GM21717 (cell line): Measurements from ENCODE around the gene GHITM.
"Not testable (repeated sequence)": the region's sequence is repeated elsewhere in the genome, so short reads cannot be mapped to it uniquely, and the experiment has no call there.

Experiments used
- ATAC-seq: cut with Tn5 transposase; IDR thresholded peaks from one replicate; pipeline ENCODE4 v1.9.1; 2021; ENCODE audit warnings: mild to moderate bottlenecking, moderate library complexity; ENCODE audit not compliant: unreplicated experiment

GHITM gene

DNA sequence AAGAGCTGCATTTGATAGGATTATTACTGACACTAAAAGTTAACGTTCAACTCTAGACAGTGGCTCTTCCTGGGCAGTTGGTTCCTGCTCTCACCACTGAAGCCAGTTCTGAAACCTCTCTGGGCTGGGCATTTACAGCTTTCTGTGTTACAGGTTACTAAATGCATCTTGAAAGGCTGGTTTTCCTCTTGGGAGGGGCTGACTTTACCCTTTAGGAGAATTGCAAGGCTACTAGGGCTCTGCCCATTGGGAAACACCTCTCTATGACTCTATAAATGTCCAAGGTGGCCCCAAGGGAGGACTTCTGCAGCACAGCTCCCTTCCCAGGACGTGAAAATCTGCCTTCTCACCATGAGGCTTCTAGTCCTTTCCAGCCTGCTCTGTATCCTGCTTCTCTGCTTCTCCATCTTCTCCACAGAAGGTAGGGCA lies 34.2 kb downstream of the GHITM start, which contains the start of gene GPR15LG:
Gene GPR15LG (plus strand): TSS at position 301 of the 429 bp plus-strand sequence. CDS start 51 bp downstream, at position 352.
- no peak for ATAC-seq

DNA sequence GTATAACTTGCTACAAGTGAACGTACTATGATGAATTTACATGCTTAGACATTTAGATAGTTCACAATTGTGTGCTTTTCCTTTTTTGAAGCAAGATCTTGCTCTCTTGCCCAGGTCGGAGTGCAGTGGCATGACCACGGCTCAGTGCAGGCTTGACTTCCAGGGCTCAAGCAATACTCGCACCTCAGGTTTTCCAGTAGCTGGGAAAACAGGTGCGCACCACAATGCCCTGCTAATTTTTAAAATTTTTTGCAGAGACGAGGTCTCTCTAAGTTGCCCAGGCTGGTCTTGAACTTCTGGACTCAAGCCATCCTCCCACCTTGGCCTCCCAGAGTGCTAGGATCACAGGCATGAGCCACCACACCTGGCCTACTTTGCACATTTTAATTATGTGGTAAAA lies 36.1 kb downstream of the GHITM start:
- no peak for ATAC-seq

GRCh38 chr10:84176351-84176750 lies 37.0 kb downstream of the GHITM start:
- ATAC-seq: no peak

DNA sequence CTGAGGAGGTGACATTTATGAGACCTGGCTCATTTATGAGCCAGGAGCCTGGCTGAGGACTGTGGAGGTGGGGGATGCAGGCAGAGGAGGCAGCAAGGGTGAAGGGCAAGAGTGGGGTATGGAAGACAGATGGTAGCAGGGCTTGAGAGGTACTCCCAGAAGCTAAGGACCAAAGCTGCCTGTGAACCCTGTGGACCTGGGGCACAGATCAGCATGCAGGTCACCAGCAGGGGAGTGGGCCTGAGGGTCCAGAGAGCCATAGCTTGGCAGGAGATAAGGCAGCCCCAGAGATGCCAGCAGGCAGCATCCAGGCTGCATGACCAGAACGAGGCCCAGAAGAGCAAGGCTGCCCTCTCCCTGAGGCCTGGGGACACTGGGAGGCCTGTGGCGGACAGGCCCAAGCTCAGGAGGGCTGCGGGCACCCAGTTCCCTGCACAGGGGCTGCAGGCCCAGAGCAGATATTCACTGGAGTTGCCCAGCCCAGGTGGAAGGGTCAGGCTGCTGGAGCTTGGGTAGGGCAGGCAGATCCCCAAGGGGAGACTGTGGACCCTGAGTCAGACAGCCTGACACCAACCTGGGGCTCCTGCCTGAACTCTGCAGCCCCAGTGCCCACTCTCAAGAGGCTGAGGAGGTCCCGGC lies 37.6 kb downstream of the GHITM start:
- ATAC-seq: no peak

DNA sequence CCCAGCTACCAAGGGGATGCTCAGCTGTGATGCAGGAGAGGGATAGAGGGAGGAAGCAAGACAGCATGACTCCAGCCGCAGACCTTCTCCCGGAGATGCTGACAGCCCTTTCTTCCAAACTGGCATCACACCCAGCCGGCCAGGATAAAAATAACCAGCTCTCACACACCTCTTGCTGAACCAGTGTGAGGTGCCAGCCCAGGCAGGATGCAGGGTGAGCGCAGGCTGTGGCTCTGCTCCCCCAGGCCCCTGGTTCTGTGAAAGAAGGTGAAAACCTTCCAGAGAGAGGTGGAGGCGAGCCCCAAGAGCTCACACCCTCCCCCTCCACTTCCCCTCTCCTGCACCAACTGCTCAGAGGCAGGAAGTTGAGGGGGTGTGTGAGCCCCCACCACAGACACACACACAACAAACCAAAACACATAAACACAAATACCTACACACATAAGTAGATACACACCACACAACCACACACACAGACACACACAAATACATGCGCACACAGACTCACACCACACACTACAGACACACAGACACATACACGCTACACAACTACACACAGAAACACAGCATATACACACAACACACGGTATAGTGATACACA lies 38.3 kb downstream of the GHITM start:
- peak; percentile 37 for ATAC-seq

DNA sequence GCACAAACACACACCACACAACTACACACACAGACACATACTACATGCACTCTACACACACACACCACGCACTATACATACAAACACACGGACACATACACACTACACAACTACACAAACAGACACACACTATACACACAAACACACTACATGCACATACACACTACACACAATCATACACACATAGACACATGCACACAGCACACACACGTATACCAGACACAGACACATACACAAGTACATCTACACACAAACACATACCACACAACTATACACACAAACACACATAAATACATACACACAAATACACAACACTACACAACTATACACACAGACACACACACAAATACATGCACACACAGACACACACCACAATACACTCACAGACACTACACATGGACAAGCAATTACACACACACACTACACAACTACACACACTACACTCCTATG lies 38.9 kb downstream of the GHITM start:
- no peak for ATAC-seq

DNA sequence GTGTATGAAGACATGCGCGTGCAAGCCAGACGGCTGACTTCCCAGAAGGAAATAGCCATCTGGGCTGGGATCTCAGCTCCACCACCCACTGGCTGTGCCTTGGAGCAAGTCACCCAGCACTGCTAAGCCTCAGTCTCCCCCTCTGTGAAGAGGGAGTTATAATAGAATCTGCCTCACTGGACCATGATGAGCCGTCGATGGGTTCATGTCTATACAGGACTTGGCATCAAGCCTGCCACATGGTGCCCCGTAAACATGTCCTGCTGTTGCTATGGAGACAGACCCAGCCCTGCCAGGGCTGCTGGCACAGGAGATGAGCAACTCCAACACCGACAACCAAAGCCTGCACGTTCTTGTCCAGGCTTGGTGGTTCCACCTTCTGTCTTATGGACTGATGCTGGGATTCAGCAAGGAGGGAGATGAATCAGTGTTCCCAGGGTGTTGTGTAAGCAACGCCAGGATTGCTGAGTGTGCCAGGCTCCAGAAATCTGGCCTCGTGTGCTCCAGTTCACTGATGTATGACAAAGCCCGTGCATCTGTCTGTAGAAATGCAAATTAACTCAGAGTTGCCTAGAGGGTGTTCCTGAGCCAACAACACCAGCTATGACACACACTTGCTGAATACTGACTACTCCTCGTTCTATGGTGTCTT lies 39.9 kb downstream of the GHITM start:
- ATAC-seq: peak; percentile 97

DNA sequence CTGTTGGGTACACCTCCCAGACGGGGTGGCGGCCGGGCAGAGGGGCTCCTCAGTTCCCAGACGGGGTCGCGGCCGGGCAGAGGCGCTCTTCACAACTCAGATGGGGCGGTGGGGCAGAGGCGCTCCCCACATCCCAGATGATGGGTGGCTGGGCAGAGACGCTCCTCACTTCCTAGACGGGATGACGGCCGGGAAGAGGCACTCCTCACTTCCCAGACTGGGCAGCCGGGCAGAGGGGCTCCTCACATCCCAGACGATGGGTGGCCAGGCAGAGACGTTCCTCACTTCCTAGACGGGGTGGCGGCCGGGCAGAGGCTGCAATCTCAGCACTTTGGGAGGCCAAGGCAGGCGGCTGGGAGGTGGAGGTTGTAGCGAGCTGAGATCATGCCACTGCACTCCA lies 41.1 kb downstream of the GHITM start:
- not testable (repeated sequence) for ATAC-seq

DNA sequence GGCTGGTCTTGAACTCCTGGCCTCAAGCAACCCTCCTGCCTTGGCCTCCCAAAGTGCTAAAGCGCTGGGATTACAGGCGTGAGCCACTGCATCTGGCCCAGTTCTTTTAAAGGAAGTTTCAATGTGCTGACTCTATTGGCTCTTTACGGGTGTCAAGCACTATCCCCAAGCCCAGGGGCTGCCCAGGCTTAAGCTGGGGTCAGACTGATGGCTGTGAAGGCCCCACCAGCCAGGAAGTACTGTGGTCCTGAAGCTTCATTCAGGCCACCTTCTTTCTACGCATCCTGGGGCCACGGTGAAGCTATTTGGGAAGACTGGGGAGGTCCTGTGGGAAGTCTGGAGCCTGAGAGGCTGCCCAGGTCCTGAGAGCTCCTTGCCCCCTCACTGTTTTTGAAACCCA lies 42.3 kb downstream of the GHITM start:
- ATAC-seq: no peak

- no peak for ATAC-seq
These were observed 45.2 kb downstream of the GHITM start for GRCh38 chr10:84184517-84184916.

- no peak for ATAC-seq
These were observed 46.3 kb downstream of the GHITM start for GRCh38 chr10:84185526-84186175.

DNA sequence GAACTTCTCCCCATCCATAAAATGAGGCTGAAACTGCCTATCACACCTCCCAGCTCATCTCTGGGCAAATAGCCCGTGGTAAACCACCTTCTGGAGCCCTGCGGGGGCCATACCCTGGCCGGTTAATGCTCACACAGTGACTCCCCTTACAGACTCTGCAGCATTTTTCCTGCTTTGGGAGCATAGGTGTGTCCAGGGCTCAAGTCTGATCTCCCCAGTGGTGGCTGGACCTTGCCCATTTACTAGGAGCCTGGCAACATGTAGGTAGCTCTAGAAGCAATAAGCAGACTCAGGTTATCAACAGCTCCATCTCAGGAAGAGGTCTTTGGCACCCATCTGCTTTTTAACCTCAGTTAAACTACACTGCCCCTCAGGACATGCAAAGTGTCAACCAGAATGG lies 49.5 kb downstream of the GHITM start:
- no peak for ATAC-seq

GRCh38 chr10:84190621-84191020 lies 51.3 kb downstream of the GHITM start:
- ATAC-seq: no peak

DNA sequence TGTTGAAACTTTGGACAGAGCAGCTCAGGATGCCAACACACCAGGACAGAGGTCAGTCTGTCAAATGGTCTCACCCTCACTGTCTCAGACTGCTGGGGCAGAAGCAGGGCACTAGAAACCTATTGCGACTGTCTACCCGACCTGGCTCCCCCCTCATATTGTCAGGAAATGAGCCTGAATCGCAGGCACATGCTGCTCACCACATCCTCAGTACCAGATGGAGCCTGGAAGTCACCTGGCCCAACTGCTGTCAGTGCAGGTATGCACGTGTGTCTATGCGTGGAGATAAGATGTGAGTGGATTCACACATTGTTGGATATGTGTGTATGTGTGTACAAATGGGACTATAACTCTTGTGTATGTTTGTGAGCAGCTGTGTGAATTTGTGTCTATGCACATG lies 51.8 kb downstream of the GHITM start:
- no peak for ATAC-seq

GRCh38 chr10:84193327-84193726 lies 54.0 kb downstream of the GHITM start:
- no peak for ATAC-seq

GRCh38 chr10:84193846-84194423 lies 54.6 kb downstream of the GHITM start:
- ATAC-seq: peak; percentile 13

GRCh38 chr10:84194424-84195043 lies 55.2 kb downstream of the GHITM start, which contains the start of gene CDHR1:
Gene CDHR1 (plus strand): TSS chr10:84194537. CDS start chr10:84194761, 224 bp downstream.
- ATAC-seq: peak; percentile 75

GRCh38 chr10:84195044-84195830 lies 55.9 kb downstream of the GHITM start:
- ATAC-seq: no peak

DNA sequence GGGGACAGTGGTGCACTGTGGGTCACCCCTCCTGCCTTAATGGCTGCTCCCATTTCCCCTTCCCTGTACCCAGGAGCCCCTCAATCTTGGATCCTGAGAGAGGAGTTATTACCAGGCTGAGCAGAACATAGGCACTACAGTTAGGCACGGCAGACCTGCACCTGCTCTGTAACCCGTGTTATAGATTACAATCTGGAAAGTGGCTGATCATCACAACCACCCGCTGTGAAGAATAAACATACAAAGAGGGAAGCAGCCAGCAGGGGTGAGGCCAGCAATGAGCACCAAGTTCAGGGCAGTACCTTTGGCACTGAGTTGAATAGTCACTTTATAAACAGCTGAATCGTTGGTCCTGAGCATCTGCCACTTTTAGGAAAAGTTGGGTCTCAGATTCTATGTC lies 56.8 kb downstream of the GHITM start:
- ATAC-seq: no peak

DNA sequence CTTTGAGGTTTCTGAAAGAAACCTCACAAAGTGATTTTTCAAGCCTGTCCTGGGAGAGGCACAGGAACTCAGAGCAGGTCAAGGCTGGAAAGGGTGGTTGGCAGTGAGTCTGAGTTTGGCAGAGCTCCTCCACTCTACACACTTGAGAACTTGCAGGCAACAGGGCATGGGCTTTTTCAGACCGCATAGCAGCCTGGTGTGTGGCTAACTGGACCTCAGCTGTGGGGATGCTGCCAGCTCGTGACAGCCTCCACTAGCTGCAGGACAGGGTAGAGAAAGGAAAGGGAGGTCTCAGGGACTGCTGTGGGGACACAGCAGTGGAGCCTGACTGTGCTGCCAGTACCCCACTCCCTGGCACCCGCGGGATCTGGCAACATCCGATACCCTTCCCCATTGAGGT lies 57.6 kb downstream of the GHITM start:
- no peak for ATAC-seq
